Measurements from ENCODE around the gene ZNF804B. TPM values are rescaled to one million over a fixed set of nuclear protein-coding genes. Genes with fewer than 3 reads are reported as not detected.

ZNF804B gene
- under 0.01 TPM in 1 of 2 replicates, not detected in the other for total RNA-seq

GRCh38 chr7:88759230-88760135, at the start of gene ZNF804B:
ZNF804B (plus strand) TSS chr7:88759700; CDS start chr7:88759977, 277 bp downstream.

GRCh38 chr7:88795553-88795952, 36.1 kb downstream of the ZNF804B start, which contains the start of gene TEX47:
TEX47 (minus strand) TSS chr7:88795737; CDS start chr7:88794942, 795 bp downstream.

Other genes starting within 250 kb of the ZNF804B start
- not detected in 2 replicates for gene TEX47, start 36.0 kb downstream of the ZNF804B start, total RNA-seq